Measurements from ENCODE around the gene KIF18B.

KIF18B gene

GRCh38 chr17:44905006-44906000, 42.3 kb downstream of the KIF18B start:
- H3K4me3 ChIP-seq (replicated peaks in 1 of 2; ENCODE audit: low read depth in 2 of 2, low read length in 2 of 2), result no peak overlapping the region
- DNase-seq (ENCODE audit: low read depth in 2 of 2), result no peak
- TF ChIP-seq, protein P1, sequence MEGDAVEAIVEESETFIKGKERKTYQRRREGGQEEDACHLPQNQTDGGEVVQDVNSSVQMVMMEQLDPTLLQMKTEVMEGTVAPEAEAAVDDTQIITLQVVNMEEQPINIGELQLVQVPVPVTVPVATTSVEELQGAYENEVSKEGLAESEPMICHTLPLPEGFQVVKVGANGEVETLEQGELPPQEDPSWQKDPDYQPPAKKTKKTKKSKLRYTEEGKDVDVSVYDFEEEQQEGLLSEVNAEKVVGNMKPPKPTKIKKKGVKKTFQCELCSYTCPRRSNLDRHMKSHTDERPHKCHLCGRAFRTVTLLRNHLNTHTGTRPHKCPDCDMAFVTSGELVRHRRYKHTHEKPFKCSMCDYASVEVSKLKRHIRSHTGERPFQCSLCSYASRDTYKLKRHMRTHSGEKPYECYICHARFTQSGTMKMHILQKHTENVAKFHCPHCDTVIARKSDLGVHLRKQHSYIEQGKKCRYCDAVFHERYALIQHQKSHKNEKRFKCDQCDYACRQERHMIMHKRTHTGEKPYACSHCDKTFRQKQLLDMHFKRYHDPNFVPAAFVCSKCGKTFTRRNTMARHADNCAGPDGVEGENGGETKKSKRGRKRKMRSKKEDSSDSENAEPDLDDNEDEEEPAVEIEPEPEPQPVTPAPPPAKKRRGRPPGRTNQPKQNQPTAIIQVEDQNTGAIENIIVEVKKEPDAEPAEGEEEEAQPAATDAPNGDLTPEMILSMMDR (IDR thresholded peaks at IDR 0.05; ENCODE audit: low read depth, low read length), result no peak

GRCh38 chr17:44904001-44904984, 43.3 kb downstream of the KIF18B start:
- TF ChIP-seq, protein P1 (IDR thresholded peaks at IDR 0.05; ENCODE audit: low read depth, low read length), result no peak
- H3K4me3 ChIP-seq (replicated peaks in 1 of 2; ENCODE audit: low read depth in 2 of 2, low read length in 2 of 2), result no peak overlapping the region
- DNase-seq (ENCODE audit: low read depth in 2 of 2), result no peak

DNA sequence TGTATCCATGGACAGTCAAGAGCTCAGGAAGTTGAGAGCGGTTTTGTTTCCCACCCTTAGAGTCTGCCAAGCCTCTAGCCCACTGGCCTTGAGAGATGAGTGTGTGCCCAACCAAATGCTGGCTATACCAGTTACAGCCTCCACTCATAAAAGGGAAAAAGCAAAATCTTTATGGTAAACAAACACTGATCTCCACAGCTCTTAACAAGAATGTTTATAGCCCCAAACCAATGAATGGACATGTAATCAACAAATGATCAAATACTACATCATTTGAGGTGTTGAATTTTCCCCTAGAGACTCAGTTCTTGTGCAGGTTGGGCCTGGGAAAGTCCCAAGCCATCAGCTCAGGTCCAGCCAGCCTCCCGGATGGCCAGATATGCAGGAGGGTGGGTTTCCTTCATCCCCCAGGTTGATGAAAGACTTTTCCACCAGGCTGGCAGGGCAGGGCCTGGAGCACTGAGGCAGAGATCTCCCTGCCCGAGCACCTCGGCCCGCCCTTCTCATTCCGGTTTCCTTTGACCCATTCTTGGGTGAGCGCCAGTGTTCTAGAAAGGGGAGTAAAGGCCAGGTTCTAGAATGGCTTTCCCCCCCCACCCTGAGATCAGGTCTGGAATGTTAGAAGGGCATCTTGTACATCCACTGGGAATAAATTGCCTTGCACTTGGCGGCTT, 44.4 kb downstream of the KIF18B start:
- no peak for DNase-seq (ENCODE audit: low read depth in 2 of 2)
- no peak overlapping the region for H3K4me3 ChIP-seq (replicated peaks in 1 of 2; ENCODE audit: low read depth in 2 of 2, low read length in 2 of 2)
- TF ChIP-seq, protein P1 (IDR thresholded peaks at IDR 0.05; ENCODE audit: low read depth, low read length), result no peak

- H3K4me3 ChIP-seq (replicated peaks in 1 of 2; ENCODE audit: low read depth in 2 of 2, low read length in 2 of 2), result no peak overlapping the region
- no peak for DNase-seq (ENCODE audit: low read depth in 2 of 2)
- TF ChIP-seq, protein P1 (IDR thresholded peaks at IDR 0.05; ENCODE audit: low read depth, low read length), result no peak
Measured at GRCh38 chr17:44902135-44902760, 45.3 kb downstream of the KIF18B start.

GRCh38 chr17:44901411-44901921, 46.1 kb downstream of the KIF18B start:
- peak; percentile 63 to 76 for DNase-seq (ENCODE audit: low read depth in 2 of 2)
- TF ChIP-seq, protein P1 (IDR thresholded peaks at IDR 0.05; ENCODE audit: low read depth, low read length), result no peak
- no peak overlapping the region for H3K4me3 ChIP-seq (replicated peaks in 1 of 2; ENCODE audit: low read depth in 2 of 2, low read length in 2 of 2)
